GM19099 (cell line): ENCODE results near the gene CCDC30.

Experiments
- POLR2A ChIP-seq: IDR thresholded peaks from 3 replicates; pipeline ENCODE4 v1.6.1; 2011; ENCODE audit warnings: low read depth; ENCODE audit not compliant: insufficient read length; ENCODE audit errors: extremely low read depth

The CCDC30 gene

DNA sequence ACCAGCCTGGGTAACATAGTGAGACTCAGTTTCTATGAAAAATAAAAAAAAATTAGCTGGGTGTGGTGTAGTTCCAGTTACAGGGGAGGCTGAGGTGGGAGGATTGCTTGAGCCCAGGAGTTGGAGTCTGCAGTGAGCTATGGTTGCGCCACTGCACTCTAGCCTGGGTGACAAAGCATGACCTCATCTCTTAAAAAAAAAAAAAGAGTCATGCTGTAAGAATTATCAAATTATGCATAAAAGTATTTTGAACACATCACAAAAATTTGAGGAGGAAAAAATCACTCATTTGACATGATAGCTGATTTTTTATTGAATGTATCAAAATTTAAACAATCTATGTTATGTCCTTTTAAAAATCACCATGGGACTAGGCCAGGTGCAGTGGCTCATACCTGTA is 17.8 kb downstream of the CCDC30 start:
- TF ChIP-seq POLR2A: no peak

DNA sequence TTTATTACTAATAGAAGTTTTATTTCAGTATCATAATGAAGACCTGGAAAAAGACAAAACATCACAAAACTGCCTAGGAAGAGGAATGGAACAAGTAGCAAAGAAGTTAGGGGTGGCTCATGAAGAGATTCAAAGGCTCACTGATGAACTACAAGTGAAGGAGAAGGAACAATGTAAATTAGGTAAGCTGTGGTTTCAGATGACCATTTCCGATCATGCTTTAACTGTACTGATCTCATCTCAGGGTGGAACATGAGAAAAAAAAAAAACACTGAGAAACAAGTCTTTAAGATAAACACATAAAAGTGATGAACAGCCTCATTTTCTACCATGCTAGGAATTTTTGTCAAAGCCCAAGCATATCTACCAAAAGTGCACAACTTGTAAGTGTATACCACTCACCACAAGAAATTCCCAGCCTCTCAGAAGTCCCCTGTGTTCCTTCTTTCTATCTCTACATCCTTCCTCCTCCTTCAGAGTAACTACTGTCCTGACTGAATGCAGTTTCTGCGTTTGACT is 19.6 kb downstream of the CCDC30 start:
- no peak for TF ChIP-seq POLR2A

DNA sequence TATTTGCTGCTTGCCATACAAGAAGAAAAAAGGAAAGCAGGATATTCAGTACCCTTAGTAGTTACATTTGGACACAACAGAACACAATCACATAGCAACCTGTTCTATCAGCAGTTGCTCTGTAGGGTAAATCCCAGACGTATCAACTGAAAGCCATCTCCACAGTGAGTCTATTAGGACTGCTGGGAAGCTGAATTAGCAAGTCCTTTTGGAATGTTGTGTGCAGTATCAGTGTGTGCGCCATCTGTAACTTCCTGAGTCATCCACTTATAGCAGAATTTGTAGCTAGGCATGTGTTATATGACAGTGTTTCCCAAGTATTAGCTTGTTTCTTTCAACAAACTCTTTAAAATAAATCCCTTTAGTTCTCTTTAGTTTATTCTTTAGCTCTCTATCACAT is 21.3 kb downstream of the CCDC30 start:
- no peak for TF ChIP-seq POLR2A

DNA sequence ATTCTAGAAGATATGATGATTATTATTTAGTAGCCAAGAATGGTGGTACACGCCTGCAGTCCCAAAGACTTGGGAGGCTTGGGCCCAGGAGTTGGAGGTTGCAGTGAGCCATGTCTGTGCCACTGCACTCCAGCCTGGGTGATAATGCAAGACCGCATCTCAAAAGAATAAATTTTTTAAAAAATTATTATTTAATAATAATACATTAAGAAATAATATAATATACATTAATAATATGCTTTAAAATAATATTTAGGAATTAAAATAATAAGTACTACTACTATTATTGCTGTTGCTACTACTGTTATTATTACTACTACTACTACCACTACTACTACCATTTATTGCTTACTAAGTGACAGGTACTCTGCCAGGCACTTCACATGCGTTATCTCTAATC is 27.2 kb downstream of the CCDC30 start:
- no peak for TF ChIP-seq POLR2A

DNA sequence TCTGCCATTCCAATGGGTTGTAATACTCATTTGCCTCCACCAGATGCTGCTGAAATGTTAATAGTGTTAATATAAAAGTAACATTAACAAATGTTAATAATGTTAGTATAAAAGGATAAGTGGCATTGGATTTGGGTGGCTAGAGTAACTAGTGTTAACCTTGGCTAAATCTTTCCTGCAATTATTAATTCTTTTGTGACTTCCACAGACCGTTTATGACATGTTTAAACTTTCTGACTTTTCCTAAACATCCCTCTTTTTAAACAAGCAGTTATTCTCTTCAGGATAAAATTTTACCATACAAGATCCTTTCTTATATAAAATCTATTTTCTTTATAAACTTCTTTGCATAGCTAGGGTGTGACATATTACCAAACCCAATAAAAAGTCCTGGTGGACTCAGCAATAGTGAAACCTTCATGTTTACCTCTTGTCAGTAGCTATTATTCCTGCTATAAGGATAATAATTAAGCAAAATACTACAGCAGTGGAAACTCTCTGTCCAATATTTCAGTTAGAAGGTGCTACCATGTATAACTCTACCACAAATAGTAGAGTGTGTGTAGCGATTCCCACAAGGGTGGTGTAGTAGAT is 41.5 kb downstream of the CCDC30 start:
- no peak for TF ChIP-seq POLR2A

DNA sequence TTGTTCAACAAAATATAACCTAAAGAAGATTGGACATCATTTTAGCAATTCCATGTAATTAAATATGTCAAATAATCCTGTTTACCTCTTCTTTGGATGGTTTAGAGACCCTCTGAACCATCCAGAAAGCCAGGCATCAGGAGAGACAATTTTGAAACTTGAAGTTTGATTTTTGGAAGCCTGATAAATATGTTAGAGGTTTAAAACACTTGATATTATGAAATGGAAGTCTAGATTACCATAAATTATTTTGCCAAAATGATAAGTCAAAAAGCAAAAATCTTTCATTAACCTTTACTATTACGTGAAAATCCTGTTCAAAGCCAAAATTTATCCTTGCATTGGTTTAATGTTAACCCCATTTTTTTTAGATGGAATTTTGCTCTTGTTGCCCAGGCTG is 43.5 kb downstream of the CCDC30 start:
- no peak for TF ChIP-seq POLR2A

DNA sequence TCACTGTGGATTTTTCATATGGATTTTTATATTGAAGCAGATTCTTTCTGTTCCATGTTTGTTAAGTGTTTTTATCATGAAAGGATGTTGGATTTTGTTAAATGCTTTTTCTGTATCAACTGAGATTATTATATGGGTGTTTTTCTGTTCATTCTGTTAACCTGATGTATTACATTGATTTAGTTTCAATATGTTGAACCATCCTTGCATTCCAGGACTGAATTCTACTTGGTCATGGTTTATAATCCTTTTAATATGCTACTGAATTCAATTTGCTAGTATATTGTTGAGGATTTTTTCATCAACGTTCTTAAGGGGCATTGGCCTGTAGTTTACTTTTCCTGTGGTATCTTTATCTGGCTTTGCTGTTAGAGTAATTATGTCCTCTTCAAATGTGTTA is 55.8 kb downstream of the CCDC30 start:
- TF ChIP-seq POLR2A: no peak

DNA sequence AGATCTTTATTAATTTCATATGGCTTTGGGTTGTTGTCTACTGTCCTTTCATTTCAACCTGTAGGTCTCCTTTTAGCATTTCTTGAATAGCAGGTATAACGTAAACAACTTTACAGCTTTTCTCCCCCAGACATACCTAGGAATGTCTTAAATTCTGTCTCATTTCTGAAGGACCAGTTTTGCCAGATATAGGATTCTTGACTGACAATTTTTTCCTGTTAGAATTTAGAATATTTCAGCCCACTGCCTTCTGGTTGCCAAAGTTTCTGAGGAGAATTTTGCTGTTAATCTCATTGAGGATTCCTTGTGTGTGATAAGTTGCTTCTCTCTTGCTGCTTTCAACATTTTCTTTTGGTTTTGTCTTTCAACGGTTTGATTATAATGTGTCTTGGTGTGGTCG is 60.1 kb downstream of the CCDC30 start:
- TF ChIP-seq POLR2A: no peak

DNA sequence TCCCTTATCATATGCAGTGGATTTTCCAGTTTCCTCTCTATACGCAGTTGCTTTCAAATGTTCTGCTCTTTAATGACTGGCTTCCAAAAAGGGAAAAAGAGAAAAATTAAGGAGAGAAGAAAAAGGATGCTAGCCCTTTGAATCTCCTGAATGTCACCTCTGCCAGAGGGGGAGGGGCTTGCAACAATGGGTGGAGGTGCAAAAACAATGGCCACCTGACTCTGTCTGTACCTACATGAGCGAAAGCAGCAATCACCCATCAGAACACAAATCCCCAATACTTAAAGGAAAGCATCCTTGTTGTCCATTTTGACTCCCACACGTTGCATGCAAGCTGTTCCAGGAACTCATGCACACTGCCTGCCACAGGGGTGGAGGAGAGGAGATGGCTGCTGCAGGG is 61.2 kb downstream of the CCDC30 start:
- TF ChIP-seq POLR2A: no peak

DNA sequence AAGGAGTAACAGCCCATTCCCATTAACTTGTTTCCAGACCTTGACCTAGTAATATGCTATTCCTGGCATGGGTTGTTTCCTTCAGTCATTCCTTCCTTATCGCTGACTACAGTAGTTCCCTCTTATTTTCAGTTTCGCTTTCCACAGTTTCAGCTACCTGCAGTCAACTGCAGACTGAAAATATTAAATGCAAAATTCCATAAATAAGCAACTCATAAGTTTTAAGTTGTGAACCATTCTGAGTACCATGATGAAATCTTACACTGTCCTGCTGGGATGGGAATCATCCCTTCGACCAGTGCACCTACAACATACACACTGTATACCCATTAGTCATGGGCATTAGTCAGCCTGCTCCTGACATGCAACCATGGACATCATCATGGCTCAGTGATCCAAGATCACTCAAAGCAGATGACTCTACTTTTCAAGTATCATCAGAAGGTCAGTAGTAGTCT is 66.7 kb downstream of the CCDC30 start:
- TF ChIP-seq POLR2A: no peak

DNA sequence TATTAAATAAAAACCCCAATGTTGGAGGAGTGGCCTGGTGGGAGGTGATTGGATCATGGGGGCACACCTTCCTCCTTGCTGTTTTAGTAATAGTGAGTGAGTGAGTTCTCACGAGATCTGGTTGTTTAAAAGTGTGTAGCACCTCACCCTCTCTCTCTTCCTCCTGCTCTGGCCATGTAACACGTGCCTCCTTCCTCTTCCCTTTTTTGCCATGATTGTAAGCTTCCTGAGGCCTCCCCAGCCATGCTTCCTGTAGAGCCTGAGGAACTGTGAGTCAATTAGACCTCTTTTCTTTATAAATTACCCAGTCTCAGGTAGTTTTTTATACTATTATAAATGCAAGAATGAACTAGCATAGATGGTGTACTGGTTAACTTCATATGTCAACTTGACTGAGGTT is 68.0 kb downstream of the CCDC30 start:
- no peak for TF ChIP-seq POLR2A

DNA sequence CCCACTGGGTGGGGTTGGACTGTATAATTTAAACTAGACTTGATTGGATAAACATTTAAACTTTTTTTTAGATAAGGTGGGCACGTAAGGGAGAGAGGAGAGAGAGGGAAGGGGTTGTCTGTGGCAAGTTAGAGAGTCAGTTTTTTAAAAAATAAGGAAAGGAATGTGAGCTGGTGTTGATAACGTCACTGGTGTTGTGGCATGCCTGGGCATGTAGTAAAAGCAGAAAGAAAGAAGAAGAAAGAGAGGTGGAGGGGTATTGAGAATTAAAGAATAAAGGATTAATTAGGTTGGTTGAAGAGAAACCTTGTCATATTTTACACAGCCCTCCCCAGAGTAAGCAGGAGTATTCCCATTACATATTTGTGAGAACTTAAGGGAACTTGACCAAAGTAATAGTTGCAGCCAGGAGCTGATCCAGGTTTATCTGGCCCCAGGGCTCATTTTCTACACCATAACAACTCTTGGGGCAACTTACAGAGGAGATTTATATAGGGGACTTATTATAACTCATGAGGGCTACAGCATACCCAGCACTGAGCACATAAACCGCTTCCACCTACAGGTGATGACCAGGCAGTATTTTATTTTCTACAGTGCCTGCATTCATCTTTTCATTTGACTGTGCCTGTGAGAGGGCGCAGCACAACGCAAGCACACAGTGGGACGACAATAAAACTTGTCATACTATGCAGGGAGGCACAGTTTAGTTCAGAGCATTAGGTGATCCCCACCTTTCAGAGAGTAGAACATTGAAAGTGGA is 70.2 kb downstream of the CCDC30 start:
- TF ChIP-seq POLR2A: no peak

DNA sequence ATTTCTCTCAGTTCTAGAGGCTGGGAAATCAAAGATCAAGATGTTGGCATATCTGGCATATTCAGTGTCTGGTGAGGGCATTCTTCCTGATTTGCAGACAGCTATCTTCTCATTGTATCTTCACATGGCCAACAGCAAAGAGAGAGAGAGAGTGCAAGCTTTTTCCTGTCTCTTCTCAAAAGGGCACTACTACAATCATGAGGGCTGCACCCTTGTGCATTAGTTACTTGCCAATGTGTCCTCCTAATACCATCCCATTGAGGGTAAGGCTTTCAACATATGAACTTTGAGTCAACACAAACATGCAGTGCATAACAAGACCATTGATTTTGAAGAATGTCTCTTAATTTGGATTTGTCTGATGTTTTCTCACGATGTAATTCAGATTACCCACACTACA is 78.0 kb downstream of the CCDC30 start:
- TF ChIP-seq POLR2A: no peak

DNA sequence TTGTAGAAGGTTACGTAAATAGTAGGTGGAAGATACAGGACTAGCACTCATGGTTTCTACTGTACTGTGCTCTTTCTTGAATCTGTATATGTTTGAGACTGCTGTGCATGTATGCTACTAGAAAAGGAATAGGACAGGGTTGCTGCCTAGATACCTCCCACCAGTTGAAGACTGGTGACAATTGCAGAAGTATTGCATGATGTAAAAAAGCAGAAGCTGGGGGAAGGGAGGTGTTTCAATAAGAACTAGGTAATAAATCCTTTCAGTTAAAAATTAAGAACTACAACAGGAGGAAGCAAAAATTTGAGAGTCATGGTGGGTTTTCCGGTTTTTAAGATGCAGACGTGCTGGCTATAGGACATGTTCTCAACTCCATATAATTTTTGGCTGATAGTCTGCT is 88.1 kb downstream of the CCDC30 start:
- no peak for TF ChIP-seq POLR2A

DNA sequence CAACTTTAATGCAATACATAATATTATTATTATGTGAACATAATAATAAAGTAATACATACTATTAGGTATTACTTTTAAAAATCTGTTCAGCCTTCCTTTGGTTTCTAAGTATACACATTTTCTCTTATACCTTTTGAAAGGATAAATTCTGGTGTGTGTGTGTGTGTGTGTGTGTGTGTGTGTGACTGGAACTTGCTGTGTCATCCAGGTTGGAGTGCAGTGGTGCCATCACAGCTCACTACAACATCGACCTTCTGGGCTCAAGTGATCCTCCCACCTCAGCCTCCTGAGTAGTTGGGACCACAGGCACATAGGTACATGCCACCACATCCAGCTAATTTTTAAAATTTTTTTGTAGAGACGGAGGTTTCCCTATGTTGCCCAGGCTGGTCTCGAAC is 88.5 kb downstream of the CCDC30 start:
- TF ChIP-seq POLR2A: no peak

DNA sequence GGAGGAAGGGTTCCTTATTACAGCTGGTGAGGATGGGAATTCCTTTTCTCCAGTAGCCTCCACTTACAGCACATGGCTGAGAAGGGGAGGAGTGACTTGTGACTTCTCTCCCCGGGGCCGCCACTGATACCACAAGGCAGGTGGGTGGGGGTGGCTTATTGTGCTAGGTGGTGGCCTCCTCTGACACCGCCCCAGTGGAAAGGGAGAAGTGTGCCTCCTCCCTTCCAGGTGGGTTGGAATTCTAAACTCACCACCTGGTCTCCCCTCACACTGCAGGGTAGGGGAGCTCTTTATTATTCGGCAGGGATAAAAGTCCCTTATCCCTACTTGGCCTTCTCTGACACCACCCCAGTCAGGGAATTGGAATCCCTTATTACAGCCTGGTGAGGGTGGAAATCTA is 89.5 kb downstream of the CCDC30 start:
- no peak for TF ChIP-seq POLR2A
